ENCODE data around the gene LHFPL2.

Gene LHFPL2

DNA sequence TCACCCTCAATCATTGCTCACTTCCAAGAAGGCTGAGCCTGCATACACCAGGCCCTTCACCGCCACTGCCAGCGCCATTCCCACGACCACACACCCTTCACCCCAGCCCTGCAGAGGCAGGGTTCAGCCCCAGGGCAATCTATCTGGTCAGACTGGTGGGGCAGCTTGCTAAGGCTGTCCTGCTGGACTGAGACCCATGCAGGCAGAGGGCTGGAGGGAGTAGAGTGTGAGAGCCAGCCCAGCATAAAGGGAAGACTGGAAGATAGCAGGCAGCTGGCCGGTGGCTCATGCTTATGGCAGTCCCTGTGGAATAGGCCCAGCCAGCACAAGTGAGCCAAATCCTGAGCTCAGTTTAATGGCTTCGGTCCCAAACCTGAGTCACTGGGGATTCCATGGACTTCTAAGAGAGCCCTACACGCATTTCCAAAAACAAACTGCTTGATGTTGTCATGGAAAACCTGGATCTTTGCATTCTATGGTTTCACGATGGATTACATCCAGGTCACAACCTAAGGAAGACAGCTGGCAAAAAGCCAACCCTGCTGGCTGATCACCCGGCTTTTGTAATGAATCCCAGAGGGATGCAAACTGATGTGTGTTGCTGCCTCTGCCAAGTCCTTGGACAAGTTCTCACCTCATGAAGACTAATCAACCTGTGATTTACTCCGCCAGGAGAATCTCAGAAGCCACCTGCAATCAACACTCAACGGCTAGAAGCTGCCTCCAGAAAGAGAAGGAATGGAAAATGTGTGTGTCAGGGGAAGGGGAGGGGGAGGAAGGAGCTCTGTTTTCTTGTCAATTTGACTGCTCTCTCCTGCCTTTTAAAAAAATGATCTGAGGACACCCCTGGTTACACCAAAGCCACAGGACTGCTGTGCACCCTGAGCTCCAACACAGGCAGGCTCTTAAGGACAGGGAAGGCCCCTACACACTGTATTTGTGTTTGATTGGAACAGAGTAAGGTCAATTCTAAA lies 143.6 kb downstream of the LHFPL2 start:
- no peak for DNase-seq (ENCODE audit: low read depth in 2 of 2)

DNA sequence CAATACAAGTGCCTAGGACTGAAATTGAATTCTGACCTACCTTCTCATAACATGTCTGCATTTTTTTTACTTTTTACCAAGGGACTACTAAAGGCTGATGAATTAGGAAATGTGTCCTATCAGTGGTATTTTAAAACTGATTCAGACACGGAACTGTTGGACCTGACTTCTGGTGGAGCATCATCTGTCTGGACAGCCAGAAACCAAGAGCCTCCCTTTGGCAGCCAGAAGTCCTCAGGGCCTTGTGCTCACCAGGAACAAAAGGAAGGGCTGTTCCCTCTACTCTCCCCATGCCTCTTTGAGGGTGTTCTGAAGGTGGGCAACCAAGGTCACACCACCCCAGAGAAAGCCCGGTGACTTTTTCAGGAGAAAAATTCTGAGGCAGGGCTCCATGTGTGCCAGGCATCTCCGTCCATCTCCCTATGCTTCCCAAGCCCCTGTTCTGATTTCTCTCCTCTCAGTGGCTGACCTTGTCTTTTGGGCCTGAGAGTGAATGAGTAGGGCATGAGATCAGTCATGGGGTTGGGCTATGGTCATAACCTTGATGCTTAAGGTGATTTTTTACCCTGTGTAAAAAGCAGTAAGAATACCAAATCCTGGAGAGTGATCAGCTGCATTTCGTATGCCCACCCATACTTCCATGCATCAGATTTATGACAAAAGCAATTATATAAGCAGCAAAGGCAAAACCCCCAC lies 144.5 kb downstream of the LHFPL2 start:
- no peak for DNase-seq (ENCODE audit: low read depth in 2 of 2)

DNA sequence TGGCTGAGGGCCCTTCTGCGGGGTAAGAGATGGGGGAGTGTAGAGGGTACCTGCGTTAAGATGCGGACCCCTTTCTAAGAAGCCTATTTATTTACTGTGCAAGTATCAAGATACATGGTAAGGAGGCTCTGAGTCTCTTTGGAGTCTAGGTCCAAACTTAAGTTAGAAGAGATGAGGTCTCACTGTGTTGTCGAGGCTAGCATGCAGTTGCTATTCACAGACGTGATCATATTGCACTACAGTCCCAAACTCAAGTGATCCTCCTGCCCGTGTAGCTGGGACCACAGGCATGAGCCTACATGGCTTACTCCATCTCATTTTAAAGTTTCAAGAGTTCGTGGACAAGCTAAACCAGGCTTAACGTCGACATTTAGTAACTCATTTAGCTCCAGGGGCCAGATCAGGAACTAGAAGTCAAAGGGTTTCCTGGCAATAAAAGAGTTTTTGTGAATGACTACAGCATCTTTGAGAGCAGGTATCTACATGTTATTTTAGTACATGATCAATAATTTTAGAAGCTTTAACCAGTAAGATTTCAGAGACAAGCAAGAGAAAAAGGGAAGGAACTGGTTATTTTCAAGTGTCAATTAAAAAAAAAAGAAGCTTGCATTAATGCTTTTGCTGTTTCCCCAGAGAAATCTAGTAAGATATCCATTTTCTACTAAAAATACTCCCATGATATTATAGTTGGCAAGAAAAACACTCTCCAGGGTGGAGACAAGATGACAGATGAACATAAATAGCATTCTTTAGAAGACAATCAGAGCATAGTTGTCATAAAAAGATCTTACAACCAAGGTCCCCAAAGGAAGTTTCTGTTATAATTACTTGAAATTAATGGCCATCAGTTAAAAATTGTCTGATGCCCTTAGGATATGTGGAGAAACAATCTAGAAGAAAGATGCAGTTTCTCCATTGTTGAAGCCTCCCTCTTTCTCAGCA lies 146.9 kb downstream of the LHFPL2 start:
- DNase-seq (ENCODE audit: low read depth in 2 of 2) = no peak

DNA sequence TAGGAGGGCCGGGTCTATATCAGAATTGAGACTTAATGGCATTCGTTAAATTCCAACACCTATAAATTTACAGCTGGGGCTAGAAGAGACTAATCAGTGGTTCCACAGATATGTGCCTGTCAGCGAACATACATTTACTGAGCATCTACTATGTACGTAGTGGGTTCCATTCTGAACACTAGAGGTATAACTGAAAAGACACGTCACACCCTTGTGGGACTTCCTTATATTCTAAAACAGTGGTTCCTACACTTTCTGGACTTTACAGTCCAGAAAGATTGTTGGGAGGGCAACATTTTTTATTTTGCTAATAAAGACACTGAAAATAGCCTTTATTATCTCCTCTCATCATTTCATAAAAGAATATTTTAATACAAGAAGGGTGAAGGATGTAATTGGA lies 147.7 kb downstream of the LHFPL2 start:
- no peak for DNase-seq (ENCODE audit: low read depth in 2 of 2)

DNA sequence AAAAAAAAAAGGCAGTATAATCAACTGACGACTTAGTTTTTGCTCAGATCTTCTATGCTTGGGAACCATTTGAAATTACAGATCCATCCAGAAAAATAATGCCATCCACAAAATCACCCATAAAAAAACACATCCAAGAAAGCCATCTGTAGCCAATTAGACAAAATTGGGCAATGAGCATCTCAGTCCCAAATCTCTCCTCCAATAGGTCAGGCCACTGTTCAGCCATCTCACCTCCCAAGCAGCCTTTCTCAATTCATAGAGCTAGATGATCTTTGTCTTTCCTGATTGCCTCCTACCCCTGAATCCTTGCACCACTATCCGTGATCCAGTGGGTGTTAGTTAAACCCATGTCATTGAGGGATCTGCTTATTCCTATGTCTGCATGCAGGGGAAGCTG lies 148.5 kb downstream of the LHFPL2 start:
- DNase-seq (ENCODE audit: low read depth in 2 of 2) = no peak

DNA sequence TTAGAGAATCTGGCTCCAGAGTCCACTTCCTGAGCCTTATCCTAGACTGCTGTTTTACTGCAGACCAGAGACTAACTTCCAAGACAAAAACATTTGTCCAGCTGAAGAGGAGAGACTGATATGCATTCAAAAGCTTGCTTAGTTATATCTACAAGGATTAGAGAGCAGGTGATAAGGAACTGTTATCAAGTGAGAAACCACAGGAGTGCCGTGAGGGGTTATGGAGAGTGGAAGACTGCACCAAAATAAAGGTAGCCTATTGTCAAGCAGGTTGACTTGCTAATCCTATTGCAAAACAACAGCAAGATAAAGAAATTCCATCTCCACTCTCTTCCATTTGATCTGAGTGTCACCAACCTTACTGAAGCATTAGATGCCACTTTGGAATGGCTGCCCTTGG lies 149.1 kb downstream of the LHFPL2 start:
- DNase-seq (ENCODE audit: low read depth in 2 of 2) = no peak

DNA sequence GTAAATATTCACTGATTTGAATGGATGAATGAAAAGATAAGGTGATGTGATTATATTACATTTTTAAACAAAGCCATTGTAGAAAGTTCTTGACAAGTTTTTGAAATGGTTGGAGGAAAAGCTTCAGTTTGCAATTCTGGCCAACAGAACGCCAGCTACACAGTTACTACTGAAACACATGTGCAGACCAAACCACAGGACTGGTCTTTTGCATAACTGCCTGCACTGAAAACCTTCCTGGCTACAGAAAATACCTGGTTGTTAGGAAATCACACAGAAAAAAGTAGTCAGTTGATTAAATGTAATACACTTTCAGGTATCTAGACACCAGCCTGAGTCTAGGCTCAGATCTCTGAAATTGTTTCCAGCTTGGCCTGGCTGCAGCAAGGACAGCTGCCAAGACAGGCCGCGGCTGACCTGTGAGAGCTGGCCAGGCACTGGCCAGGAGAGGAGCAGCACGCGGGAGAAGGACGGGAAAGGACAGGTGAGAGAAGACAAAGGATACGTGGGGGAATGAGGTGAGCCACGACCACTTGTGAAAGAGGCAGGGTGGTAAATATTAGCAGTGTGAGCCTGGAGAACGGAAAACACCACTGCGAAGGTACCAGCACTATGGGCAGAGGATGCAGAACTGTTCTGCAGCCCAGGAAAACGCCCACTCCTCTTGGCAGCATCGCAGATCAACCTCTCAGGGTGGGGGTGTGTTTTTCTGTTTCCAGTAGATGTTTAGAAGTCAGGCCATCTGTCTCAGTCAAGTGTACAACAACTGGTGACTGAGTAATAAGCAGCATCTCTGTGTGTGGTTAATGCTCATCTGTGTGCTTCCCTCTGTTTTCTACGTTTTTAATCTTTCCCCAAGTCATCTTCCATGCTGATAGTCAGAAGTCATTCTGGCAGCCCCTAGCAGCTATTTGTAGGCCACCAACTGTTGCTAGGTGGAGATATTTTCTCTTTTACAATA lies 150.7 kb downstream of the LHFPL2 start:
- no peak for DNase-seq (ENCODE audit: low read depth in 2 of 2)

DNA sequence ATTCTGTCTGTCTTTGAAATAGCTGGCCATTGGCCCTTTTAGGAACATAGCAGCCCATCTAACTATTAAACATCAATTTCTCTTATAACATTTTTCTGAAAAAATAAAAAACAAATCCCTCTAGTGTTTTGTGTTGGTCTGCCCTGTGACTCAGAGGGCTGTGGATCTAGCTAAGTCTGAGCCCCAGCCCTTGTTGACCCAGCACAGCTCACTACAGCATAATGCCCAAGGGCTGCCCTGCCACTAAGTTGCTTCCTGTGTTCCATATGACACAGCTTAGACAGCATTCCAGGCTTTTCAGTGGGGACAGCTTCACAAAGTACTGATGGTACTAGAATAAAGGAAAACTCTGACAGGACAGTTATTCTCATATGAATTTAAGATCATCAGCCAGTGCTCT lies 152.2 kb downstream of the LHFPL2 start:
- DNase-seq (ENCODE audit: low read depth in 2 of 2) = no peak

DNA sequence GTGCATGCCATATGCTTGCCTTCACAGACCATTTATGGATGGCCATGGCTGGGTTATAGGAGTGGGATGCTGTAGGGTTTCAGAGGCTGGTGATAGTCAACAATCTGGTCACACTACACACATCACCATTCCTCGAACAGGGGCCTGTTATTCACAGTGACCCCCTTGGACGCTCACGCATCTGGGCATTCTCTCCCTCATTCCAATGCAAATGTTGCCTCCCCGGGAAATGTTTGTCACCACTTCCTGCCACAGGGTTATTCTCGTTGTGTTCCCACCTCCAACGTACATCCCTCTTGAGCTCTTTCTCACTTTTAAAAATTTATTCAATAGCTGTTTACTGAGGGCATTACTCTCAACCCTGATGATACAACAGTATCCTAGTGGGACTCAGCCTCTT lies 152.8 kb downstream of the LHFPL2 start:
- no peak for DNase-seq (ENCODE audit: low read depth in 2 of 2)

DNA sequence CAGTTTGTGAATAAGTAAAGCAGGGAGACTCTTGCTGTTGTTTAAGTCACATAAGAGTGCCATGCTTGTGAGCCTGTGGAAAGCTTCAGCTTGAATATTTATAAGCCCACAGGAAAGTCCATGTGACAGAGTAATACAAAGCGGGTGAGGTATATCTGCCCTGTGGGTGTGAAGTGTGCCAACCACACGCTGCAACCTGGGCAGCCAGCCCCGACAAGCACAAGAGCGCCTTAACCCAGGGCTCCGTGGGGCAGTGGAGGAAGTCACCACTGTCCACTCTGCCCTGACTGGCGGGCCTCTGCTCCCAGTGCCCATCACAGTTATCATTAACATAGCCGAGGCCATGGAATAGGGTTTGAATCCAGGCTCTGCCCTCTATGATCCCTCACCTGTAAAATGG lies 155.9 kb downstream of the LHFPL2 start:
- no peak for DNase-seq (ENCODE audit: low read depth in 2 of 2)

DNA sequence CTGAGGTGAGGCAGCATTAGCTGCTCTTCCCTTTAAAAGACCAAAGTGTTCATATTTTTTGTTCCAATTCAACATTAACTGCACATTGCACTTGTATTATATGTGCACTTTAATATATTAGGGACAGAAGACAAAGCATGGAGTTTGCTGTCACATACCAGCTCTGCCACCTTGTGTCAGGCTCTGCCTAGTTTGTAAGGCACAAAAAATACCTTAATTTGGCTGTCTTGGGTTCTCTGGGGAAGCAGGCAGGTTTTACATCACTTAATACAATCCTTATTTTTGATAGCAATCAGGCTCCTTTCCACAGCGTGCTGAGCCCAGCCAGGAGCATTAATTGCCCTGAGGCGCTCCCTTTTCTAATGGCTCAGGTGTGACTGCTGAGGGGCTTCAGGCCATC lies 156.3 kb downstream of the LHFPL2 start:
- DNase-seq (ENCODE audit: low read depth in 2 of 2) = no peak

DNA sequence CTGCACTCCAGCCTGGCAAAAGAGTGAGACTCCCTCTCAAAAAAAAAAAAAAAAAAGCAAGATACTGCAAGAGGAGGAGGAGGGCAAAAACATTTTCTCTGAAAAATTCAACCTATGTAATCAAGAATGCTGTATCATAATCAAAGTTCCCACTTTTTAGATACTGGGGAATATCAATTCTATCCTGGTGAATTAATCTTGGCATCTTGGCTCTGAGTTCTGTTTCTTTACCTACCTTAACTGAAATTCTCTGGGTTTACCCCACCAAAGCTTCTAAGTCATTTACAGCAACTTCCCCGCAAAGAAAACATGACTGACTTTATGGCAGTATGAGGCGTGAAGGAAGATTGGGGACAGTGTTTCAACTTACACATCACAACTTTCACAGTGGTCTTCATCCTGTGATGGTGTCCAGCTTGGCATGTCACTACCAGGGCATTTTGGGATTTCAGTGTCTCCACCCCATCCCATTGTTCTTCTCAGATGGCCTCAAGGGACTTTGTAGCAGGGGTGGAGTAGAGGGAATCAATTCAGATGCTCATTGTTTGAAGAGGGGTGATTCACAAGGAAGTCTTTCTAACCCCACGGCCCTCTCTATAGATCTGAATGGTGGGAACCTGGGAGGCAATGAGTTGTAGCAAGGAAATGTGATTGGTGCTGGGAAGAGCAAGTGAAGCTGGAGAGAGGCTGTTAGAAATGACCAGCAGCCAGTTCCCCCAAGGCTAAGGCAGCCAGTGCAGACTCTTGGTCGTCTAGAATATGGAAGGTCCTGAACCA lies 157.7 kb downstream of the LHFPL2 start:
- no peak for DNase-seq (ENCODE audit: low read depth in 2 of 2)

DNA sequence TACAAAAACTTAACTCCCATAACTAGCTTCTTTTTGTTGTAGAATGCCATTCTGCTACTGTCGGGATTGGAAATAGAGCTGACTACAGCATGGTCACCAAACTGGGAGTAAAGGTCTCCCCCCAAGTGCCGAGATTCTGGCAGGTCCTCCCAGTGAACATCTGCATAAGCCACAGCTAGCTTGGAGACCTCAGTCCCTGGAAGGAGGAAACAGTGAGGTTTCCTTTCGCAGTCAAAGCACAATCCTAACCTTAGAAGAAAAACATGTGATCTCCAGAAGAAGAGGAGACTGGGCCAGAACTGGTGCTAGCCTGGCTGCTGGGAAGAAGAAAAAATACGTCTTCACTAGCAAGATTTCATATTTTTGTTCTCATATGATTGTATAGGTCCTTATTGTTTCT lies 160.7 kb downstream of the LHFPL2 start:
- DNase-seq (ENCODE audit: low read depth in 2 of 2) = no peak

DNA sequence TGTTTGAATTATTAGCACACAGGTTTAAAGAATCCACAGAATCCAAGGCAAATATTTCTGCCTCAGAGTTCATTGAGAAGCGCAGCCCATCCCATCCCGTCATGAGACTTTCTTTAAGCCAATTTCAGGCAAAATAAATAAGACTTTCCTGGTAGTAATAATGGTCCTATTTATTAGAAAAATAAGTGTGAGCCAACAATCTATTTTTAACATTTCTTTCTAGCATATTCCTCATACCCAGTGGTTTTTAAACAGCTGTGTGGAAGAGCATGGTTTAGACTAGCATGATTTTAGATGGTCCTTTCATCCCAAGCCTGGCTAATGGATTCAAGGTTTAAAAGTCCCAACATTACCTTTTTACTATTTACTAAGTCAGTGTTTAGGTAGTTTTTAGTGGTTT lies 162.4 kb downstream of the LHFPL2 start:
- no peak for DNase-seq (ENCODE audit: low read depth in 2 of 2)

DNA sequence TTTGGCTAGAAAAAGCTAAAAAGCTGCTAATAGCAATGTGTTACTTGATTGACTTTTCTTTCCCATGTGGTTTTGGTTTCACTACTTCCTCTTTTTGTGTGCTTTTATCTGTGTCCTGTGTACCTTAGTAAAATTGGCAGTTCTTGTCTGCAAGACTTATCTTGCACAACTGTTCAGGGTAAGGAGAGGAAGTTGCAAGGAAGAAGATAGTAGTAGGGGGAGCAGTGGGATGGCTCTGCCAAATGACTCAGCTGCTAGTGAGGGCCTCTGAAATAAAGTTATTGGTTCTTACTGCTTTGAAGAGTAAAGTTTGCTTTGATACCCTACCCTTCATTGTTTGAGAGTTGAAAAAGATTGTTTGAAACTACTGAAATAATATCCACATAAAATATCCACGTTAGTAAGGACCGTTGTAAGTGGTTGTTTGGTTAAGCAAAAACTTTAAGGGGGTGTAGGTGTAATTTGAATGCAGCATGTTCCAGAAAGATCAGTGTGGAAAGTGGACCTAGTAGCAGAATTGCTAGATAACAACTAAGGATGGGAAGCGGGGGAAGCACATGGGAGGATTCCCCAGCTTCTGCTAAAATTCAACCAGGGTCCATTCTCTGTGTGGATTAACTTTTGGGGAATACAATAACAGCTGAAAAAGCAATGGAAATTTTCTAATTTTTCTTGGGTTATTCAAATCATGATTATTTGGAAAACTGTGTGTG lies 164.6 kb downstream of the LHFPL2 start:
- DNase-seq (ENCODE audit: low read depth in 2 of 2) = no peak

DNA sequence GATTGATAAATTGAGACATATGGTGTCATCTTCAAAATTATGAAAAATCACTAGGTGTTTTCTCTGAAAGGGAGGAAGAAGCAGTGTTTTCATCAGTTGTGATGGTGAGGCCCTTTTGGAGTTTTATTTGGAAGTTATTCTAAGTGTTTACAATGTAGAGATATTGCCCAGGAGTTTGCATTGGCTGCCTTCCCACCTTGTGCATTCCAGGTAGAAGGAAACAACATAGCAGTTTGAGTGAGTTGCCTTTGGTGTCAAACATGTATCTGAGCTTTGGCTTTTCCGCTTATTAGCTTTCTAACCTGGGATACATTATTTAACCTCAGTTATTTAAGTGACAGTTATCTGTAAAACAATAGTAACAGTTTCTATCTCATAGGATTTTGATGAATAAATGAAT lies 165.6 kb downstream of the LHFPL2 start:
- no peak for DNase-seq (ENCODE audit: low read depth in 2 of 2)

DNA sequence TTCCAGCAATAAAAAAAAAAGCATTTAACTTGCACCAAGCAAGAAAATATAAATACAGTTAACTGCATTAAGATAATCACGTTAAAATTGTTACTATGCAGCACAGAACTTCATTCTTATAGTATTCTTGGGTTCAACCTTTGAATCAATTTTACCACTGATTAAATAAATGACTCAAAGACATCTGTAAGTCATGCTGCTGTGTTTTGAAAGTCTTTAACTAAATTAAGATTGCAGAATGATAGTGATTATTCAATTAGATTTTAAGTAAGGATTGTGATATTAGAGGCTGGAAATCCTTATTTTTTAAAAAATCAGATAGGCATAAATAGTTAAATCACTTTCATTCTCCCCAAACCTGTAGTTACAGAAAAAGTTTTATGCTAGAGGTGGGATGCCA lies 171.8 kb downstream of the LHFPL2 start:
- DNase-seq (ENCODE audit: low read depth in 2 of 2) = no peak

DNA sequence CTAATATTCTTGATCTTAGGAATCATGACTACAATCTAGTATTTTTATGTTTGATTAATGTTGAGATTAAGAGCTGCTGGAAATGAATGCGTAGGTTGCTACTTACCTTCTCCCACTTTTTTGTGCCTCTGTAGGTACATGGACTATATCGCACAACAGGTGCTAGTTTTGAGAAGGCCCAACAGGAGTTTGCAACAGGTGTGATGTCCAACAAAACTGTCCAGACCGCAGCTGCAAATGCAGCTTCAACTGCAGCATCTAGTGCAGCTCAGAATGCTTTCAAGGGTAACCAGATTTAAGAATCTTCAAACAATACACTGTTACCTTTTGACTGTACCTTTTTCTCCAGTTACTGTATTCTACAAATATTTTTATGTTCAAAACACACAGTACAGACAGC lies 173.2 kb downstream of the LHFPL2 start:
- no peak for DNase-seq (ENCODE audit: low read depth in 2 of 2)

DNA sequence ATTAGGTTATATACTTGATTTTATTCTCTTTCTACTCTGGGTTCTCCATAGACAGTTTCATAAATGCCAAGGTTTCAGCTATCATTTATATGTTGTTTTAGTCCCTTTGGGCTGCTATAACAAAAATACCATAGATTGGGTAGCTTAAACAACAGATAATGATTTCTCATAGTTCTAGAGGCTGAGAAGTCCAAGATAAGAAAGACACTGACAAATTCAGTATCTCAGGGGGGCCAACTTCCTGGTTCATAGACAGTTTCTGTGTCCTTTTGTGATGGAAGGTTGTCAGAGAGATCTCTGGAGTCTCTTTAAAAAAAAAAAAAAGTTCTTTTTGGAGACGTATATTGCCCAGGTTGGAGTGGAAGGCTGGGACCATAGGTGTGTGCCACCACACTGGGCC lies 174.8 kb downstream of the LHFPL2 start:
- no peak for DNase-seq (ENCODE audit: low read depth in 2 of 2)

Measured in stimulated activated CD4-positive, alpha-beta T cell treated with anti-CD3 and anti-CD28 coated beads, Interleukin-4, amount 100 ng/mL, for 48 hours (primary cell).